GM15510 (cell line): Measurements from ENCODE around the gene OR5AN1.

Experiments used
- POLR2A ChIP-seq: IDR thresholded peaks from 3 replicates; pipeline ENCODE4 v1.6.1; 2011; ENCODE audit warnings: borderline replicate concordance; ENCODE audit not compliant: insufficient read length; ENCODE audit errors: extremely low read depth

Gene OR5AN1

GRCh38 chr11:59413646-59414045 is 55.0 kb downstream of the OR5AN1 start:
- no peak for TF ChIP-seq POLR2A

DNA sequence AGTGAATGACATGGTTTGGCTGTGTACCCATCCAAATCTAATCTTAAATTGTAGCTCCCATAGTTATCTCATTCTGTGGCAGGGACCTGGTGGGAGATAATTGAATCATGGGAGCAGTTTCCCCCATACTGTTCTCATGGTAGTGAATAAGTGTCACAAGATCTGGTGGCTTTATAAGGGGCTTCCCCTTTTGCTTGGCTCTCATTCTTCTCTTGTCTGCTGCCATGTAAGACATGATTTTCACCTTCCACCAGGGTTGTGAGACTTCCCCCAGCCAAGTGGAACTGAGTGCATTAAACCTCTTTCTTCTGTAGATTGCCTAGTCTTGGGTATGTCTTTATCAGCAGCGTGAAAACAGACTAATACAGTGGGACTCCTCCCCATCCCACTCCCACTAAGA is 56.4 kb downstream of the OR5AN1 start:
- TF ChIP-seq POLR2A = no peak

DNA sequence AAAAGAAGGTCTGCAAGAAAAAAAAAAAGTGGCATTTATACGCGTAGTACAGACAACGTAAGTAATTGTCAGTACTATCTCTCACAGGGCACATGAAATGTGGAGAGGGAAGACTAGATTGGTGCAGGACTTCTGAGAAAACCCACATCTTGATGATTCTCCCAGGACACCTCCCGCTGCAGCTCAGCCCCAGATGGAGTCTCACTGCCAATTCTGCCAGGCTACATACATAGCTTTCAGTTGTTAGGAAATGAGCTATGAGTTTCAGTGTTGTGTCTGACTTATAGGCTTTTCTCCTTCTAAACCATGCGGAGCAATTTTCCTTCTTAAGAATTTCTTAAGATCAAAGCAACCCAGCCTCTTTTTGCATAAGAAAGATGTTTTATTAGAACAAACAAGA is 57.9 kb downstream of the OR5AN1 start:
- TF ChIP-seq POLR2A = no peak

GRCh38 chr11:59417023-59417422 is 58.3 kb downstream of the OR5AN1 start:
- no peak for TF ChIP-seq POLR2A

- no peak for TF ChIP-seq POLR2A
Measured at GRCh38 chr11:59418156-59418555, 59.5 kb downstream of the OR5AN1 start.
